ENCODE measurements around the gene CDCA5. TPM values are rescaled to one million over a fixed set of nuclear protein-coding genes. Genes with fewer than 3 reads are reported as not detected.

Gene CDCA5
- total RNA-seq, 1 experiment from 2014 or later, result 72.1 TPM

DNA sequence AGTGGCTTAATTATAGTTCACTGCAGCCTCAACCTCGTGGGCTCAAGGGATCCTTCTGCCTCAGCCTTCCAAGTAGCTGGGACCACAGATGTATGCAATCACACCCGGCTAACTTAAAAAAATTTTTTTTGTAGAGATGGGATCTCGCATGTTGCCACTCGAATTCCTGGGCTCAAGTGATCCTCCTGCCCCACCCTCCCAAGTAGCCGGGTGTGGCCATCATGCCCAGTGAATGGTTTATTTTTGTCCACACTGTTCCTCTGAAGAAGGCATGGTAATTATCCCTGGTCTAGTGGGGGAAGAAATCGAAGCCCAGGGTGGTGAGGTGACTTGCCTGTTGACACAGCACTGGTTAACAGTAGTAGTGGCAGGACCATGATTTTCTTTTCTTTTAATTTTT, 40.9 kb downstream of the CDCA5 start:
- POLR2A ChIA-PET, result no interaction called here
- no peaks in the 10 kb centered on the region for H3K9me2 ChIP-seq (ENCODE audit: insufficient read depth)
- H3K4me2 ChIP-seq (ENCODE audit: low read length), result peak overlapping the region; percentile 92

More for the DNA sequence above, 40.9 kb downstream of the CDCA5 start:
- intact Hi-C loops (cut with micrococcal nuclease), result loop anchor here (5.0 kb wide), 1 partner anchor 39 kb away; the partner anchor contains the start of genes CDCA5 and ZFPL1
- Histone ChIP-seq H3K36me3 (ENCODE audit: control insufficient read depth in 1 of 2, insufficient read depth in 2 of 2, low read length in 2 of 2) (peaks cover 2 to 8% of the 10 kb centered on the region in 2 experiments; a peak in 2 of 4 replicates), H2AFZ (ENCODE audit: low read depth, low read length, poor library complexity, severe bottlenecking) (no peak overlapping the region), H3K27me3 (ENCODE audit: insufficient read depth, low read length) (no peaks in the 10 kb centered on the region), H3K4me3 (replicated peaks in 1 of 2; ENCODE audit: low read depth in 1 of 2, low read length in 2 of 2) (peak overlapping the region; percentile 83 to 92), H3K79me2 (ENCODE audit: insufficient read depth, low read length) (peaks cover 25% of the 10 kb centered on the region), H3K9ac (ENCODE audit: low read length) (peak overlapping the region; percentile 91), H3K27ac (ENCODE audit: low read depth, low read length) (peak overlapping the region; percentile 97), H3K9me3 (ENCODE audit: control insufficient read depth in 1 of 2, insufficient read depth in 1 of 2, low read depth in 1 of 2, low read length in 2 of 2) (no peaks in the 10 kb centered on the region), H4K20me1 (ENCODE audit: insufficient read depth) (no peaks in the 10 kb centered on the region), H3K4me1 (ENCODE audit: control insufficient read depth in 1 of 2, insufficient read depth in 2 of 2, low read length in 2 of 2) (peaks cover 27 to 35% of the 10 kb centered on the region in 2 experiments)
- ChIA-PET CTCF (interaction anchor here (1.7 kb wide), 1 partner anchor 29 kb away, joined by 4 read pairs; the partner anchor contains the start of gene ARL2), RAD21 (ENCODE audit: low non-redundant PET in 1 of 2, low total read pairs in 2 of 2, uncharacterized antibody in 2 of 2, unreplicated experiment in 2 of 2) (interaction anchor here in 1 of 2 experiments (0.7 kb wide), 1 partner anchor 126 kb away, joined by 7 read pairs; no protein-coding TSS in a partner anchor)
- DNase-seq (ENCODE audit: low read depth, low spot score), result no peak
- TF ChIP-seq SRF (IDR thresholded peaks at IDR 0.05; ENCODE audit: low read depth) (no peak), POLR2A (IDR thresholded peaks at IDR 0.05; ENCODE audit: borderline replicate concordance, extremely low read depth, insufficient read depth, insufficient read length) (no peak), TCF7L2 (IDR thresholded peaks at IDR 0.05; ENCODE audit: borderline replicate concordance, extremely low read depth, insufficient read depth, insufficient read length) (no peak), ZNF274 (IDR thresholded peaks at IDR 0.05; ENCODE audit: low read depth, low read length) (no peak), SIN3A (IDR thresholded peaks at IDR 0.05; ENCODE audit: low read depth) (no peak), CEBPB (IDR thresholded peaks at IDR 0.05; ENCODE audit: low read depth) (no peak), EZH2 (IDR thresholded peaks at IDR 0.05) (no peak), RAD21 (IDR thresholded peaks at IDR 0.05; ENCODE audit: low read depth) (no peak), POLR2AphosphoS5 (IDR thresholded peaks at IDR 0.05; ENCODE audit: low read depth, low read length) (no peak), ZFX (IDR thresholded peaks at IDR 0.05) (no peak)
- TF ChIP-seq, protein P1, sequence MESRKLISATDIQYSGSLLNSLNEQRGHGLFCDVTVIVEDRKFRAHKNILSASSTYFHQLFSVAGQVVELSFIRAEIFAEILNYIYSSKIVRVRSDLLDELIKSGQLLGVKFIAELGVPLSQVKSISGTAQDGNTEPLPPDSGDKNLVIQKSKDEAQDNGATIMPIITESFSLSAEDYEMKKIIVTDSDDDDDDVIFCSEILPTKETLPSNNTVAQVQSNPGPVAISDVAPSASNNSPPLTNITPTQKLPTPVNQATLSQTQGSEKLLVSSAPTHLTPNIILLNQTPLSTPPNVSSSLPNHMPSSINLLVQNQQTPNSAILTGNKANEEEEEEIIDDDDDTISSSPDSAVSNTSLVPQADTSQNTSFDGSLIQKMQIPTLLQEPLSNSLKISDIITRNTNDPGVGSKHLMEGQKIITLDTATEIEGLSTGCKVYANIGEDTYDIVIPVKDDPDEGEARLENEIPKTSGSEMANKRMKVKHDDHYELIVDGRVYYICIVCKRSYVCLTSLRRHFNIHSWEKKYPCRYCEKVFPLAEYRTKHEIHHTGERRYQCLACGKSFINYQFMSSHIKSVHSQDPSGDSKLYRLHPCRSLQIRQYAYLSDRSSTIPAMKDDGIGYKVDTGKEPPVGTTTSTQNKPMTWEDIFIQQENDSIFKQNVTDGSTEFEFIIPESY (IDR thresholded peaks at IDR 0.05; ENCODE audit: extremely low read depth, insufficient replicate concordance, low read length), result no peak
- no TSS peak for BruUV-seq (replicated peaks)
- ATAC-seq, result no peak
